ENCODE measurements around the gene SYNE3.

Gene SYNE3

GRCh38 chr14:95505030-95505589 lies 11.3 kb downstream of the SYNE3 start:
- DNase-seq (ENCODE audit: low spot score) = no peak

- DNase-seq (ENCODE audit: low spot score) = no peak
These were observed 12.1 kb downstream of the SYNE3 start for GRCh38 chr14:95504135-95505029.

- DNase-seq (ENCODE audit: low spot score) = no peak
These were observed 12.9 kb downstream of the SYNE3 start for GRCh38 chr14:95503365-95504134.

- DNase-seq (ENCODE audit: low spot score) = no peak
These were observed 14.0 kb downstream of the SYNE3 start for GRCh38 chr14:95502381-95502950.

- peak; percentile 77 for DNase-seq (ENCODE audit: low spot score)
These were observed 15.6 kb downstream of the SYNE3 start for GRCh38 chr14:95500772-95501401.

GRCh38 chr14:95500201-95500681 lies 16.2 kb downstream of the SYNE3 start:
- peak; percentile 94 for DNase-seq (ENCODE audit: low spot score)

GRCh38 chr14:95499354-95499750 lies 17.1 kb downstream of the SYNE3 start:
- no peak for DNase-seq (ENCODE audit: low spot score)

GRCh38 chr14:95498622-95499353 lies 17.7 kb downstream of the SYNE3 start:
- DNase-seq (ENCODE audit: low spot score) = peak; percentile 90

- DNase-seq (ENCODE audit: low spot score) = peak; percentile 61
These were observed 18.9 kb downstream of the SYNE3 start for GRCh38 chr14:95497561-95498011.

- no peak for DNase-seq (ENCODE audit: low spot score)
These were observed 19.7 kb downstream of the SYNE3 start for GRCh38 chr14:95496690-95497259.

- DNase-seq (ENCODE audit: low spot score) = no peak
These were observed 20.3 kb downstream of the SYNE3 start for GRCh38 chr14:95496111-95496681.

GRCh38 chr14:95495538-95496025 lies 20.9 kb downstream of the SYNE3 start:
- peak; percentile 62 for DNase-seq (ENCODE audit: low spot score)

GRCh38 chr14:95495076-95495475 lies 21.4 kb downstream of the SYNE3 start:
- no peak for DNase-seq (ENCODE audit: low spot score)

GRCh38 chr14:95494456-95494855 lies 22.0 kb downstream of the SYNE3 start:
- no peak for DNase-seq (ENCODE audit: low spot score)

GRCh38 chr14:95493976-95494375 lies 22.5 kb downstream of the SYNE3 start:
- no peak for DNase-seq (ENCODE audit: low spot score)

GRCh38 chr14:95493503-95493902 lies 22.9 kb downstream of the SYNE3 start:
- DNase-seq (ENCODE audit: low spot score) = no peak

GRCh38 chr14:95491936-95492608 lies 24.4 kb downstream of the SYNE3 start:
- DNase-seq (ENCODE audit: low spot score) = no peak

- peak; percentile 79 for DNase-seq (ENCODE audit: low spot score)
These were observed 25.6 kb downstream of the SYNE3 start for GRCh38 chr14:95490727-95491451.

- DNase-seq (ENCODE audit: low spot score) = no peak
These were observed 26.3 kb downstream of the SYNE3 start for GRCh38 chr14:95490138-95490509.
